Measurements from ENCODE around the gene RGS7.
"Not testable (repeated sequence)": the region's sequence is repeated elsewhere in the genome, so short reads cannot be mapped to it uniquely, and the experiment has no call there.

Gene RGS7

GRCh38 chr1:240786880-240787279 lies 570.1 kb downstream of the RGS7 start:
- H2AFZ ChIP-seq = no peak overlapping the region
- no peaks in the 10 kb centered on the region for H3K4me1 ChIP-seq
- H3K36me3 ChIP-seq (ENCODE audit: control insufficient read depth, insufficient read depth, low read length) = no peaks in the 10 kb centered on the region
- no peak overlapping the region for H3K9ac ChIP-seq
- no peaks in the 10 kb centered on the region for H3K9me3 ChIP-seq (ENCODE audit: control insufficient read depth, low read length)
- no peak overlapping the region for H3K4me2 ChIP-seq (ENCODE audit: low read length)
- H3K27me3 ChIP-seq (ENCODE audit: control insufficient read depth, insufficient read depth, low read length) = no peaks in the 10 kb centered on the region
- H3K4me3 ChIP-seq (ENCODE audit: low read depth, low read length) = no peak overlapping the region
- no peaks in the 10 kb centered on the region for H3K79me2 ChIP-seq
- no peak for TF ChIP-seq CTCF (IDR thresholded peaks at IDR 0.05)
- H3K27ac ChIP-seq = no peak overlapping the region

GRCh38 chr1:240784776-240785175 lies 572.2 kb downstream of the RGS7 start:
- Histone ChIP-seq H3K27me3 (ENCODE audit: control insufficient read depth, insufficient read depth, low read length) (no peaks in the 10 kb centered on the region), H3K4me3 (ENCODE audit: low read depth, low read length) (no peak overlapping the region), H3K36me3 (ENCODE audit: control insufficient read depth, insufficient read depth, low read length) (no peaks in the 10 kb centered on the region), H3K27ac (no peak overlapping the region), H2AFZ (no peak overlapping the region), H3K79me2 (no peaks in the 10 kb centered on the region), H3K4me2 (ENCODE audit: low read length) (no peak overlapping the region), H3K4me1 (no peaks in the 10 kb centered on the region), H3K9me3 (ENCODE audit: control insufficient read depth, low read length) (no peaks in the 10 kb centered on the region), H3K9ac (no peak overlapping the region)
- TF ChIP-seq CTCF (IDR thresholded peaks at IDR 0.05) = no peak

GRCh38 chr1:240783728-240784137 lies 573.3 kb downstream of the RGS7 start:
- not testable (repeated sequence) for H3K4me3 ChIP-seq (ENCODE audit: low read depth, low read length); H3K9me3 ChIP-seq (ENCODE audit: control insufficient read depth, low read length); H3K9ac ChIP-seq; H3K36me3 ChIP-seq (ENCODE audit: control insufficient read depth, insufficient read depth, low read length); H3K27ac ChIP-seq; H2AFZ ChIP-seq; H3K27me3 ChIP-seq (ENCODE audit: control insufficient read depth, insufficient read depth, low read length); H3K4me2 ChIP-seq (ENCODE audit: low read length); H3K4me1 ChIP-seq; H3K79me2 ChIP-seq

GRCh38 chr1:240776237-240776636 lies 580.8 kb downstream of the RGS7 start:
- H3K27ac ChIP-seq = no peak overlapping the region
- H3K4me2 ChIP-seq (ENCODE audit: low read length) = no peak overlapping the region
- H3K36me3 ChIP-seq (ENCODE audit: control insufficient read depth, insufficient read depth, low read length) = no peaks in the 10 kb centered on the region
- H3K27me3 ChIP-seq (ENCODE audit: control insufficient read depth, insufficient read depth, low read length) = no peaks in the 10 kb centered on the region
- no peak overlapping the region for H3K4me3 ChIP-seq (ENCODE audit: low read depth, low read length)
- no peaks in the 10 kb centered on the region for H3K79me2 ChIP-seq
- H3K9ac ChIP-seq = no peak overlapping the region
- no peaks in the 10 kb centered on the region for H3K4me1 ChIP-seq
- no peaks in the 10 kb centered on the region for H3K9me3 ChIP-seq (ENCODE audit: control insufficient read depth, low read length)
- TF ChIP-seq CTCF (IDR thresholded peaks at IDR 0.05) = no peak
- no peak overlapping the region for H2AFZ ChIP-seq

GRCh38 chr1:240772131-240772530 lies 584.9 kb downstream of the RGS7 start:
- Histone ChIP-seq H3K27me3 (ENCODE audit: control insufficient read depth, insufficient read depth, low read length) (no peaks in the 10 kb centered on the region), H3K79me2 (no peaks in the 10 kb centered on the region), H3K9ac (no peak overlapping the region), H3K4me2 (ENCODE audit: low read length) (no peak overlapping the region), H3K4me3 (ENCODE audit: low read depth, low read length) (no peak overlapping the region), H3K9me3 (ENCODE audit: control insufficient read depth, low read length) (no peaks in the 10 kb centered on the region), H3K27ac (no peak overlapping the region), H3K4me1 (peaks cover 6% of the 10 kb centered on the region), H3K36me3 (ENCODE audit: control insufficient read depth, insufficient read depth, low read length) (no peaks in the 10 kb centered on the region), H2AFZ (no peak overlapping the region)
- TF ChIP-seq CTCF (IDR thresholded peaks at IDR 0.05) = no peak

Measured in parathyroid adenoma (tissue), 2 donors.